SK-N-SH treated with all-trans-retinoic acid at 6 μM for 48 hours (cell line): ENCODE results near the gene TRIM7.

Experiments used
- ATAC-seq: fragments of 200-7000 bp; cut with Tn5 transposase; 3 replicates; pipeline ENCODE4 v1.9.1; 2020; ENCODE audit warnings: mild to moderate bottlenecking, moderate library complexity
- ARNTL ChIP-seq: fragments of 450-650 bp; formaldehyde crosslinking; IDR thresholded peaks from 2 replicates; pipeline ENCODE4 v1.5.0; 2020; ENCODE audit warnings: low read depth, mild to moderate bottlenecking, moderate library complexity, borderline replicate concordance
- BACH2 ChIP-seq: fragments of 250-450 bp; sonication (Bioruptor Pico); IDR thresholded peaks from 2 replicates; pipeline ENCODE4 v1.9.0; 2021; ENCODE audit warnings: mild to moderate bottlenecking, borderline replicate concordance
- CSDC2 ChIP-seq: fragments of 250-450 bp; sonication (Bioruptor Pico); IDR thresholded peaks from 2 replicates; pipeline ENCODE4 v1.5.0; 2020; ENCODE audit warnings: mild to moderate bottlenecking, moderate library complexity
- ESRRG ChIP-seq: fragments of 250-450 bp; sonication (Bioruptor Pico); IDR thresholded peaks from 2 replicates; pipeline ENCODE4 v1.6.1; 2021; ENCODE audit warnings: mild to moderate bottlenecking
- GLIS3 ChIP-seq: fragments of 250-450 bp; sonication (Bioruptor Pico); IDR thresholded peaks from 2 replicates; pipeline ENCODE4 v1.5.0; 2020; ENCODE audit warnings: mild to moderate bottlenecking, moderate library complexity
- ISL1 ChIP-seq: fragments of 250-450 bp; sonication (Bioruptor Pico); IDR thresholded peaks from 2 replicates; pipeline ENCODE4 v2.1.2; 2022; ENCODE audit warnings: mild to moderate bottlenecking, moderate library complexity
- OSR1 ChIP-seq: fragments of 250-450 bp; sonication (Bioruptor Pico); IDR thresholded peaks from 2 replicates; pipeline ENCODE4 v1.8.0; 2022; ENCODE audit warnings: moderate library complexity, mild to moderate bottlenecking, inconsistent platforms
- RARB ChIP-seq: fragments of 250-450 bp; sonication (Bioruptor Pico); IDR thresholded peaks from 2 replicates; pipeline ENCODE4 v1.8.0; 2021; ENCODE audit warnings: mild to moderate bottlenecking, moderate library complexity
- SNAI2 ChIP-seq: fragments of 250-450 bp; sonication (Bioruptor Pico); IDR thresholded peaks from 2 replicates; pipeline ENCODE4 v1.5.0; 2020; ENCODE audit warnings: mild to moderate bottlenecking, moderate library complexity
- TCF4 ChIP-seq: fragments of 250-450 bp; sonication (Bioruptor Pico); IDR thresholded peaks from 2 replicates; pipeline ENCODE4 v1.8.0; 2021; ENCODE audit warnings: mild to moderate bottlenecking, moderate library complexity, borderline replicate concordance
- TOX ChIP-seq: fragments of 250-450 bp; sonication (Bioruptor Pico); IDR thresholded peaks from 2 replicates; pipeline ENCODE4 v1.8.0; 2021; ENCODE audit warnings: mild to moderate bottlenecking, moderate library complexity, borderline replicate concordance
- ZC3H10 ChIP-seq: fragments of 250-450 bp; sonication (Bioruptor Pico); IDR thresholded peaks from 2 replicates; pipeline ENCODE4 v1.5.1; 2021; ENCODE audit warnings: mild to moderate bottlenecking, moderate library complexity
- ZFP3 ChIP-seq: fragments of 250-450 bp; sonication (Bioruptor Pico); IDR thresholded peaks from 2 replicates; pipeline ENCODE4 v1.5.0; 2020; ENCODE audit warnings: mild to moderate bottlenecking, moderate library complexity
- ZFP30 ChIP-seq: fragments of 450-650 bp; formaldehyde crosslinking; IDR thresholded peaks from 2 replicates; pipeline ENCODE4 v1.5.0; 2022; ENCODE audit warnings: mild to moderate bottlenecking, moderate library complexity
- ZNF565 ChIP-seq: fragments of 450-650 bp; formaldehyde crosslinking; conservative IDR thresholded peaks from 2 replicates; pipeline ENCODE4 v1.5.0; 2020; ENCODE audit warnings: low read depth, mild to moderate bottlenecking, moderate library complexity
- ZNF70 ChIP-seq: fragments of 450-650 bp; formaldehyde crosslinking; IDR thresholded peaks from 2 replicates; pipeline ENCODE4 v1.5.0; 2020; ENCODE audit warnings: mild to moderate bottlenecking, moderate library complexity
- ZNF8 ChIP-seq: fragments of 450-650 bp; formaldehyde crosslinking; IDR thresholded peaks from 2 replicates; pipeline ENCODE4 v1.5.0; 2020; ENCODE audit warnings: mild to moderate bottlenecking, moderate library complexity
- TF ChIP-seq, protein P1 (sequence below): fragments of 250-450 bp; sonication (Bioruptor Pico); IDR thresholded peaks from 2 replicates; pipeline ENCODE4 v1.8.0; 2021; ENCODE audit warnings: low read depth, mild to moderate bottlenecking, moderate library complexity, borderline replicate concordance
- TF ChIP-seq, protein P2 (sequence below): fragments of 250-450 bp; sonication (Bioruptor Pico); IDR thresholded peaks from 2 replicates; pipeline ENCODE4 v1.5.1; 2020; ENCODE audit warnings: low read depth, mild to moderate bottlenecking, moderate library complexity
- TF ChIP-seq, protein P3 (sequence below): fragments of 250-450 bp; sonication (Bioruptor Pico); IDR thresholded peaks from 2 replicates; pipeline ENCODE4 v1.5.1; 2021; ENCODE audit warnings: mild to moderate bottlenecking, moderate library complexity
- TF ChIP-seq, protein P4 (sequence below): fragments of 250-450 bp; sonication (Bioruptor Pico); IDR thresholded peaks from 2 replicates; pipeline ENCODE4 v1.5.0; 2020; ENCODE audit warnings: mild to moderate bottlenecking, moderate library complexity
- TF ChIP-seq, protein P5 (sequence below): fragments of 250-450 bp; sonication (Bioruptor Pico); IDR thresholded peaks from 2 replicates; pipeline ENCODE4 v1.8.0; 2020; ENCODE audit warnings: mild to moderate bottlenecking, moderate library complexity, borderline replicate concordance

Gene TRIM7

DNA sequence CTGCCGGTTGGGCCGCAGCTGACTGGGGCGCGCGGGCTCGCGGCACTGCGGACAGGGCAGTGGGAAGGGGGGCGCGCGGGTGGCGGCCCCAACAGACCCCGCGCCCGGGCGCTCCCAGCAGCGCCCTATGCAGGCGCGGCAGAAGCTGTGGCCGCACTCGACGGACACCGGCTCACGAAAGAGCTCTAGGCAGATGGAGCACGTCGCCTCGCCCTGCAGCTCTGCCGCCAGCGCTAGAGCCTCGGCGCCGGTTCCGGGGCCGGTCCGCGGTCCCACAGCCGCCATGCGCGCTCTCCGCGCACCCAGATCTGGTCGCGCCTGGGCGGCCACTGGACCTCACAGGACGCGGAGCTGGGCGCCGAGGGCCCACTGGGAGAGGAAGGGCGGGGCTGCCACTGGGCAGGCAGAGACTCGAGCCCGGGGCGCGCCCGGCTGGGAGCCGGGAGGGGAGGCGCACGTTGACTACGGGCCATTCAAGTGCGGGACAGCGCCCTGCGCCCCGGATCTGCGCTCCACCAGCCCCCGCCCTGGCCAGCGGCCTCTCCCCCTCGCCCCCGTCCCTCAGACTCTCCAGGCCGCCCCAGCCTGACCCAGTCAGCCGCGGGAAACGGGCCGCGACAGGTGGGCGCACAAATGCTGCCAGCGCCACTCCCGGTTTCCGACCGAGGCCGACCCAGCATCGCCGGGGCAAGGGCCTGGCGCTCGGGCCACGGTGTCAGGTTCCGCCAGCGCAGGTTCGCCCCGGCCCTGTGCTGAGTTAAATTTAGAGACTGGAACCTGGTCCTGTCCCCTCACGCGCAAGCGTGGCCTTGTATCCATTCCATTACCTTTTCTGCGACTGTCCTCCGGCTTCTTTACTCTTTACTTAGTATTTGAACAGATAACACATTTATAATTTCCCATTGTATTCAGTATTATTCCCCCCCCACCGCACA lies at the start of gene TRIM7:
Gene TRIM7 (minus strand): TSS at position 371 of the 935 bp plus-strand sequence. CDS start 86 bp downstream, at position 285.
- TF ChIP-seq RARB: no peak
- TF ChIP-seq, protein P1, sequence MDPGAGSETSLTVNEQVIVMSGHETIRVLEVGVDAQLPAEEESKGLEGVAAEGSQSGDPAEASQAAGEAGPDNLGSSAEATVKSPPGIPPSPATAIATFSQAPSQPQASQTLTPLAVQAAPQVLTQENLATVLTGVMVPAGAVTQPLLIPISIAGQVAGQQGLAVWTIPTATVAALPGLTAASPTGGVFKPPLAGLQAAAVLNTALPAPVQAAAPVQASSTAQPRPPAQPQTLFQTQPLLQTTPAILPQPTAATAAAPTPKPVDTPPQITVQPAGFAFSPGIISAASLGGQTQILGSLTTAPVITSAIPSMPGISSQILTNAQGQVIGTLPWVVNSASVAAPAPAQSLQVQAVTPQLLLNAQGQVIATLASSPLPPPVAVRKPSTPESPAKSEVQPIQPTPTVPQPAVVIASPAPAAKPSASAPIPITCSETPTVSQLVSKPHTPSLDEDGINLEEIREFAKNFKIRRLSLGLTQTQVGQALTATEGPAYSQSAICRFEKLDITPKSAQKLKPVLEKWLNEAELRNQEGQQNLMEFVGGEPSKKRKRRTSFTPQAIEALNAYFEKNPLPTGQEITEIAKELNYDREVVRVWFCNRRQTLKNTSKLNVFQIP (CRISPR knock-in tag): no peak
- no peak for TF ChIP-seq ZFP30
- no peak for TF ChIP-seq ZNF70 (CRISPR knock-in tag)
- TF ChIP-seq ZC3H10: no peak
- no peak for TF ChIP-seq GLIS3 (CRISPR knock-in tag)
- TF ChIP-seq ZNF565 (CRISPR knock-in tag): no peak
- no peak for TF ChIP-seq ESRRG (CRISPR knock-in tag)
- TF ChIP-seq CSDC2 (CRISPR knock-in tag): no peak
- TF ChIP-seq ARNTL: no peak
- TF ChIP-seq ZFP3 (CRISPR knock-in tag): no peak
- TF ChIP-seq BACH2 (CRISPR knock-in tag): no peak
- TF ChIP-seq, protein P2, sequence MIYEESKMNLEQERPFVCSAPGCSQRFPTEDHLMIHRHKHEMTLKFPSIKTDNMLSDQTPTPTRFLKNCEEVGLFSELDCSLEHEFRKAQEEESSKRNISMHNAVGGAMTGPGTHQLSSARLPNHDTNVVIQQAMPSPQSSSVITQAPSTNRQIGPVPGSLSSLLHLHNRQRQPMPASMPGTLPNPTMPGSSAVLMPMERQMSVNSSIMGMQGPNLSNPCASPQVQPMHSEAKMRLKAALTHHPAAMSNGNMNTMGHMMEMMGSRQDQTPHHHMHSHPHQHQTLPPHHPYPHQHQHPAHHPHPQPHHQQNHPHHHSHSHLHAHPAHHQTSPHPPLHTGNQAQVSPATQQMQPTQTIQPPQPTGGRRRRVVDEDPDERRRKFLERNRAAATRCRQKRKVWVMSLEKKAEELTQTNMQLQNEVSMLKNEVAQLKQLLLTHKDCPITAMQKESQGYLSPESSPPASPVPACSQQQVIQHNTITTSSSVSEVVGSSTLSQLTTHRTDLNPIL (CRISPR knock-in tag): no peak
- no peak for TF ChIP-seq ZNF8 (CRISPR knock-in tag)
- no peak for TF ChIP-seq ISL1 (CRISPR knock-in tag)
- no peak for TF ChIP-seq TOX (CRISPR knock-in tag)
- TF ChIP-seq, protein P3, sequence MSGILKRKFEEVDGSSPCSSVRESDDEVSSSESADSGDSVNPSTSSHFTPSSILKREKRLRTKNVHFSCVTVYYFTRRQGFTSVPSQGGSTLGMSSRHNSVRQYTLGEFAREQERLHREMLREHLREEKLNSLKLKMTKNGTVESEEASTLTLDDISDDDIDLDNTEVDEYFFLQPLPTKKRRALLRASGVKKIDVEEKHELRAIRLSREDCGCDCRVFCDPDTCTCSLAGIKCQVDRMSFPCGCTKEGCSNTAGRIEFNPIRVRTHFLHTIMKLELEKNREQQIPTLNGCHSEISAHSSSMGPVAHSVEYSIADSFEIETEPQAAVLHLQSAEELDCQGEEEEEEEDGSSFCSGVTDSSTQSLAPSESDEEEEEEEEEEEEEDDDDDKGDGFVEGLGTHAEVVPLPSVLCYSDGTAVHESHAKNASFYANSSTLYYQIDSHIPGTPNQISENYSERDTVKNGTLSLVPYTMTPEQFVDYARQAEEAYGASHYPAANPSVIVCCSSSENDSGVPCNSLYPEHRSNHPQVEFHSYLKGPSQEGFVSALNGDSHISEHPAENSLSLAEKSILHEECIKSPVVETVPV (CRISPR knock-in tag): no peak
- no peak; the same call in 2 of the 3 replicates for ATAC-seq

DNA sequence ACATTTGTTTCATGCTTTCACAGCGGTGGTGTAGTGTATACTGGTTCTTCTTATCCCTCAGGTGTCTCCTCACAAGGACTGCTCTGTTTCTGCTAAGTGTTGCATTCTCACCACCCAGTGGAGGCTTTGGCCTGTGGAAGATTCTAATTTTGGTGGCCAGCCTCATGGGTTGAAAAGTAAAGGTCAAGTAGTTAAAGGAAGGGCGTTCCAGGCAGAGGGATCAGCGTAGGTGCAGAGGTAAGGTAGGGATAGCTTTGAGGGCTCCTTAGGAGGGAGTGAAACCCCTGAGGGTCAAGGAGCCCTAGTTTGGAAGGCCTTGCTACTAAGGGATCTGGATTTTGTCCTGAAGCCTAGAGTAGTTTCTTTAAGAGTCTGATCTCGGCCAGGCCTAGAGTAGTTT lies 43.3 kb upstream of the TRIM7 start:
- no peak for TF ChIP-seq ZNF8 (CRISPR knock-in tag)
- no peak for TF ChIP-seq ZC3H10
- no peak for TF ChIP-seq GLIS3 (CRISPR knock-in tag)
- no peak for TF ChIP-seq CSDC2 (CRISPR knock-in tag)
- TF ChIP-seq OSR1 (CRISPR knock-in tag): no peak
- no peak for ATAC-seq

DNA sequence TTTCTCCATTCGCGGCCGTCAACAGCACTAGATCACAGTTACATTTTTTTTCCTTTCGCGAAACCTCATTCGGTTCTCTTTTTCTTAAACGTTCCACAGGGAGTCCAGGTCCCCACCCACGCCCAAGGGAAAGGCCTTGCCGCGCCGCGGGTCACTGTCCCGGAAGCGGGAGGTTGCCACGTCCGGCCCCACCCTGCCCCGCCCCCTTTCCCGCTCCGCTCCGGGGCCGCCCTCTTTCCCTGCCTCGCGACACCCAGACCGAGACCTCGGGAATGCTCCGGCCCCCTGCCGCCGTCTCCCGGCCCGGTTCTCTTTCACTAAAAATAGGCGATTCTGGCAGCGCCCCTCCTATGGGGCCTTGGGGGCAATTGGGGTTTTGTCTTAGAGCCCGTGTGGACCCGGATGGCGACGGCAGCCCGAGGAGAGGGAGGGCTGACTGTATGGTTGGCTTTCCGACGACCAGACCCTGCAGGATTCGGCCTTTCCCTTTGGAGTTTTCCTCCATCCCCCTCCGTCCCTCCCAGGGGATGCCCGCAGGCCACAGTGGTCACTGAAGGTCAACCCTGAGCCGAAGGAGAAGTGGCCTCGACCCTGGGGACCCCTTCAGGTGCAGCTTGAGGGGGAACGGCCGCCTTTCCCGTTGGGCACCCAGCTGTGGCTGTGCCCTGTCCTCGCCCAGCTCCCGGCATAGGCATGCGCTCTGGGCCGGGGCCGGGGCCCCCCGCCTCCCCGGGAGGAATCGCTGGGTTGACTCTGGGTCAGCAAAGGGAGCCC lies 41.5 kb upstream of the TRIM7 start:
- TF ChIP-seq BACH2 (CRISPR knock-in tag) (no peak), ZFP30 (no peak), OSR1 (CRISPR knock-in tag) (no peak), ZC3H10 (no peak), GLIS3 (CRISPR knock-in tag) (no peak), TOX (CRISPR knock-in tag) (no peak), ZNF8 (CRISPR knock-in tag) (no peak), ZFP3 (CRISPR knock-in tag) (no peak), ISL1 (CRISPR knock-in tag) (no peak), TCF4 (CRISPR knock-in tag) (no peak), SNAI2 (CRISPR knock-in tag) (no peak), ZNF565 (CRISPR knock-in tag) (no peak), CSDC2 (CRISPR knock-in tag) (no peak), ARNTL (no peak)
- TF ChIP-seq, protein P2 (CRISPR knock-in tag): no peak
- TF ChIP-seq, protein P3 (CRISPR knock-in tag): no peak
- TF ChIP-seq, protein P4, sequence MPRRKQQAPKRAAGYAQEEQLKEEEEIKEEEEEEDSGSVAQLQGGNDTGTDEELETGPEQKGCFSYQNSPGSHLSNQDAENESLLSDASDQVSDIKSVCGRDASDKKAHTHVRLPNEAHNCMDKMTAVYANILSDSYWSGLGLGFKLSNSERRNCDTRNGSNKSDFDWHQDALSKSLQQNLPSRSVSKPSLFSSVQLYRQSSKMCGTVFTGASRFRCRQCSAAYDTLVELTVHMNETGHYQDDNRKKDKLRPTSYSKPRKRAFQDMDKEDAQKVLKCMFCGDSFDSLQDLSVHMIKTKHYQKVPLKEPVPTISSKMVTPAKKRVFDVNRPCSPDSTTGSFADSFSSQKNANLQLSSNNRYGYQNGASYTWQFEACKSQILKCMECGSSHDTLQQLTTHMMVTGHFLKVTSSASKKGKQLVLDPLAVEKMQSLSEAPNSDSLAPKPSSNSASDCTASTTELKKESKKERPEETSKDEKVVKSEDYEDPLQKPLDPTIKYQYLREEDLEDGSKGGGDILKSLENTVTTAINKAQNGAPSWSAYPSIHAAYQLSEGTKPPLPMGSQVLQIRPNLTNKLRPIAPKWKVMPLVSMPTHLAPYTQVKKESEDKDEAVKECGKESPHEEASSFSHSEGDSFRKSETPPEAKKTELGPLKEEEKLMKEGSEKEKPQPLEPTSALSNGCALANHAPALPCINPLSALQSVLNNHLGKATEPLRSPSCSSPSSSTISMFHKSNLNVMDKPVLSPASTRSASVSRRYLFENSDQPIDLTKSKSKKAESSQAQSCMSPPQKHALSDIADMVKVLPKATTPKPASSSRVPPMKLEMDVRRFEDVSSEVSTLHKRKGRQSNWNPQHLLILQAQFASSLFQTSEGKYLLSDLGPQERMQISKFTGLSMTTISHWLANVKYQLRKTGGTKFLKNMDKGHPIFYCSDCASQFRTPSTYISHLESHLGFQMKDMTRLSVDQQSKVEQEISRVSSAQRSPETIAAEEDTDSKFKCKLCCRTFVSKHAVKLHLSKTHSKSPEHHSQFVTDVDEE (CRISPR knock-in tag): no peak
- TF ChIP-seq, protein P5, sequence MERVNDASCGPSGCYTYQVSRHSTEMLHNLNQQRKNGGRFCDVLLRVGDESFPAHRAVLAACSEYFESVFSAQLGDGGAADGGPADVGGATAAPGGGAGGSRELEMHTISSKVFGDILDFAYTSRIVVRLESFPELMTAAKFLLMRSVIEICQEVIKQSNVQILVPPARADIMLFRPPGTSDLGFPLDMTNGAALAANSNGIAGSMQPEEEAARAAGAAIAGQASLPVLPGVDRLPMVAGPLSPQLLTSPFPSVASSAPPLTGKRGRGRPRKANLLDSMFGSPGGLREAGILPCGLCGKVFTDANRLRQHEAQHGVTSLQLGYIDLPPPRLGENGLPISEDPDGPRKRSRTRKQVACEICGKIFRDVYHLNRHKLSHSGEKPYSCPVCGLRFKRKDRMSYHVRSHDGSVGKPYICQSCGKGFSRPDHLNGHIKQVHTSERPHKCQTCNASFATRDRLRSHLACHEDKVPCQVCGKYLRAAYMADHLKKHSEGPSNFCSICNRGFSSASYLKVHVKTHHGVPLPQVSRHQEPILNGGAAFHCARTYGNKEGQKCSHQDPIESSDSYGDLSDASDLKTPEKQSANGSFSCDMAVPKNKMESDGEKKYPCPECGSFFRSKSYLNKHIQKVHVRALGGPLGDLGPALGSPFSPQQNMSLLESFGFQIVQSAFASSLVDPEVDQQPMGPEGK: no peak
- ATAC-seq: peak; percentile 78
